Esophagus muscularis mucosa (tissue), 4 donors: ENCODE measurements around the gene GNA15. TPM values are rescaled to one million over a fixed set of nuclear protein-coding genes. Genes with fewer than 3 reads are reported as not detected.

Source experiments
- DNase-seq: peaks from one replicate; pipeline ENCODE4 v3.0.0-alpha.2; 2017; ENCODE audit errors: extremely low spot score
- H3K27ac ChIP-seq, 4 donors: fragments of 200-600 bp; sonication (generic); replicated peaks in 1 of 4; 1 replicate in 3 of 4; 2 replicates in 1 of 4; pipeline ENCODE4 v1.5.1; 2016 to 2019; ENCODE audit warnings: mild to moderate bottlenecking in 1 of 4
- H3K27me3 ChIP-seq, 4 donors: fragments of 200-600 bp; sonication (generic); one replicate each; pipeline versions ENCODE4 v1.5.1 to v1.6.0; 2016 to 2019
- H3K36me3 ChIP-seq, 4 donors: fragments of 200-600 bp; sonication (generic); one replicate each; pipeline ENCODE4 v1.5.1; 2016 to 2019
- H3K4me1 ChIP-seq, 4 donors: fragments of 200-600 bp; sonication (generic); one replicate each; pipeline ENCODE4 v1.5.1; 2016 to 2019
- H3K4me3 ChIP-seq, 4 donors: fragments of 200-600 bp; sonication (generic); 1 replicate in 2 of 4; 2 replicates in 2 of 4; pipeline ENCODE4 v1.5.1; 2016 to 2019; ENCODE audit warnings: mild to moderate bottlenecking in 4 of 4, moderate library complexity in 1 of 4
- H3K9me3 ChIP-seq, 4 donors: fragments of 200-600 bp; sonication (generic); 1 replicate in 3 of 4; 2 replicates in 1 of 4; pipeline ENCODE4 v1.5.1; 2016 to 2019
- EP300 ChIP-seq: sonication (generic); formaldehyde crosslinking; IDR thresholded peaks from one replicate; pipeline ENCODE4 v1.6.1; 2017; ENCODE audit warnings: antibody characterized with exemption
- POLR2A ChIP-seq: fragments of 450-650 bp; IDR thresholded peaks from one replicate; pipeline ENCODE4 v1.6.1; 2017; ENCODE audit warnings: antibody characterized with exemption, moderate library complexity, mild to moderate bottlenecking, low read depth
- POLR2AphosphoS5 ChIP-seq, 2 donors: sonication (generic); formaldehyde crosslinking; IDR thresholded peaks; one replicate each; pipeline ENCODE4 v1.6.1; 2017; ENCODE audit warnings: antibody characterized with exemption in 2 of 2
- WGBS: methylation state at CpG from one replicate; pipeline ENCODE4 v1.1.5; 2018; 5-methylcytosine and 5-hydroxymethylcytosine counted together
- intact Hi-C: fragments of 100-400 bp; cut with DNase I; formaldehyde crosslinking; loops from one replicate; pipeline ENCODE4 v1.15.1; 2023
- total RNA-seq, 4 donors: library from RNA; depleted of rRNA; stranded (reverse); fragments of >200 nt; gene quantifications; one replicate each; pipeline versions ENCODE4 v1.1.0 to v1.2.1, GENCODE V29; 2016
- TF ChIP-seq, protein P1 (sequence below), 3 experiments: fragments of 200-600 bp in 2 of 3; fragments of 450-650 bp in 1 of 3; sonication (generic) in 2 of 3; IDR thresholded peaks; one replicate each; pipeline ENCODE4 v1.5.1; 2017 to 2019; ENCODE audit warnings: antibody characterized with exemption in 3 of 3, mild to moderate bottlenecking in 2 of 3, moderate library complexity in 1 of 3

The GNA15 gene
- total RNA-seq, 4 donors from 2014 or later = 4.3 to 13.8 (median 5.3) TPM

DNA sequence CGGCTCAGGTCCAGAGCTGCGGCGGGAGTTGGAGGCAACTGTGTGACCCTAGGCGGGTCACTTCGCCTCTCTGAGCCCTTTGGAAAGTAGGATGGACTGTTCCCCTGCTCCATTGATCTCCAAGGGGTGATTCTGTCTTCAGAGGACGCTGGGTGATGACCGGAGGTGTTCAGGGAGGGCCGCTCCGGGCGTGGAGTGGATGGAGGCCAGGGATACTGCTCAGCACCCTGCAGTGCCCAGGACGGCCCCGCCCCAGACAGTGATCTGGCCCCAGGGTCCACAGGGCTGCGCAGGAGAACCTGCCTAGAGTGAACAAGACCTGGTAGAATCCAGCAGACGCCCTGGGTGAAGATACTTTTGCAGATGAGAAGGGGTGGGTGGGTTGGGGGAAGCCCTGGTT is 56.9 kb downstream of the GNA15 start:
- WGBS = no CpG with 5 or more reads among the region's 14 CpGs
- TF ChIP-seq POLR2AphosphoS5 (IDR thresholded peaks at IDR 0.05) (no peak), POLR2A (no peak), EP300 (no peak)
- TF ChIP-seq, protein P1, sequence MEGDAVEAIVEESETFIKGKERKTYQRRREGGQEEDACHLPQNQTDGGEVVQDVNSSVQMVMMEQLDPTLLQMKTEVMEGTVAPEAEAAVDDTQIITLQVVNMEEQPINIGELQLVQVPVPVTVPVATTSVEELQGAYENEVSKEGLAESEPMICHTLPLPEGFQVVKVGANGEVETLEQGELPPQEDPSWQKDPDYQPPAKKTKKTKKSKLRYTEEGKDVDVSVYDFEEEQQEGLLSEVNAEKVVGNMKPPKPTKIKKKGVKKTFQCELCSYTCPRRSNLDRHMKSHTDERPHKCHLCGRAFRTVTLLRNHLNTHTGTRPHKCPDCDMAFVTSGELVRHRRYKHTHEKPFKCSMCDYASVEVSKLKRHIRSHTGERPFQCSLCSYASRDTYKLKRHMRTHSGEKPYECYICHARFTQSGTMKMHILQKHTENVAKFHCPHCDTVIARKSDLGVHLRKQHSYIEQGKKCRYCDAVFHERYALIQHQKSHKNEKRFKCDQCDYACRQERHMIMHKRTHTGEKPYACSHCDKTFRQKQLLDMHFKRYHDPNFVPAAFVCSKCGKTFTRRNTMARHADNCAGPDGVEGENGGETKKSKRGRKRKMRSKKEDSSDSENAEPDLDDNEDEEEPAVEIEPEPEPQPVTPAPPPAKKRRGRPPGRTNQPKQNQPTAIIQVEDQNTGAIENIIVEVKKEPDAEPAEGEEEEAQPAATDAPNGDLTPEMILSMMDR (IDR thresholded peaks at IDR 0.05) = no peak
- intact Hi-C loops = no loop called here
- Histone ChIP-seq H3K4me1 (peaks cover 3 to 26% (median 13%) of the 10 kb centered on the region in 4 donors), H3K4me3 (no peak overlapping the region), H3K9me3 (no peaks in the 10 kb centered on the region), H3K36me3 (peaks cover 0 to 60% (median 48%) of the 10 kb centered on the region in 4 donors), H3K27ac (no peak overlapping the region), H3K27me3 (no peaks in the 10 kb centered on the region)
- DNase-seq = no peak

DNA sequence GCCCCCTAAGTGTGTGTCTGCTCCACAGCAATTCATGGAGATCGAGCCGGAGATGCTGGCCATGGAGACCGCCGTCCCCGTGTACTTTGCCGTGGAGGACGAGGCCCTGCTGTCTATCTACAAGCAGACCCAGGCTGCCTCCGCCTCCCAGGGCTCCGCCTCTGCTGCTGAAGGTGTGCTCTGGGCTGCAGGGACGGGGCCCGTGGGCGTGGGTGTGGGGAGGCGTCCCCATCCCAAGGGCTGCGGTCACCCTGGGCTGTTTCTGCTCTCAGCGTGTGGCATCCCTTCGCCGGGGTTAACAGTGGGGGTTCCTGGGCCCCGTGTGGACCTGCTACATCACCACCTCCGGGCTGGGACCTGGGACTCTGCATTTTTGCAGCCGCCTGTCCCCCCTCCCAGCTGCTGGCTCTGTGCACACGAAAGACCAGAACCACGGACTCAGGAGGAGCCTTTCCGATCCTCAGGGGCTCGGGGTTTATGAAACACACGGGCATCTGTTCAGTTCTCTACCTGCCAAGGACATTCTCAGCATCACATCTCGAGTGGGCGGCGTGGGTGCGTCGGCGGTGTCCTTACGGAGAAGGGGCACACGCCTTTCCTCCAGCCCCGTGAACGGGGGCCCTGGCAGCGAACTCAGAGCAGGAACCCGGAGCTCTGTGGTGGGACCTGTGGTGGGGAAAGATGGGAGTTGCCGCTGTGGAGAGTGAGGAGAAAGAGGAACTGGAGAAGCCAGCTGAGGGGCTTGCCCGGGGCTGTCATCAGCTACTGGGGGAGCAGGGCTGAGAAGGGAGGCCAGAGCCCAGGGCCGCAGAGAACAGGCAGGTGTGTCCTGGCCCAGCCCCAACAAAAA is 57.6 kb downstream of the GNA15 start:
- peaks cover 0 to 18% (median 5%) of the 10 kb centered on the region in 4 donors for H3K4me1 ChIP-seq
- WGBS = 80% methylated on average over 11 of the region's 40 CpGs
- intact Hi-C loops = no loop called here
- H3K27ac ChIP-seq = no peak overlapping the region
- DNase-seq = no peak
- TF ChIP-seq, protein P1 (IDR thresholded peaks at IDR 0.05) = no peak
- no peak for TF ChIP-seq POLR2AphosphoS5 (IDR thresholded peaks at IDR 0.05)
- TF ChIP-seq EP300 = no peak
- TF ChIP-seq POLR2A = no peak
- no peaks in the 10 kb centered on the region for H3K9me3 ChIP-seq
- no peaks in the 10 kb centered on the region for H3K27me3 ChIP-seq
- H3K4me3 ChIP-seq = no peak overlapping the region
- peaks cover 0 to 55% (median 46%) of the 10 kb centered on the region in 4 donors for H3K36me3 ChIP-seq

DNA sequence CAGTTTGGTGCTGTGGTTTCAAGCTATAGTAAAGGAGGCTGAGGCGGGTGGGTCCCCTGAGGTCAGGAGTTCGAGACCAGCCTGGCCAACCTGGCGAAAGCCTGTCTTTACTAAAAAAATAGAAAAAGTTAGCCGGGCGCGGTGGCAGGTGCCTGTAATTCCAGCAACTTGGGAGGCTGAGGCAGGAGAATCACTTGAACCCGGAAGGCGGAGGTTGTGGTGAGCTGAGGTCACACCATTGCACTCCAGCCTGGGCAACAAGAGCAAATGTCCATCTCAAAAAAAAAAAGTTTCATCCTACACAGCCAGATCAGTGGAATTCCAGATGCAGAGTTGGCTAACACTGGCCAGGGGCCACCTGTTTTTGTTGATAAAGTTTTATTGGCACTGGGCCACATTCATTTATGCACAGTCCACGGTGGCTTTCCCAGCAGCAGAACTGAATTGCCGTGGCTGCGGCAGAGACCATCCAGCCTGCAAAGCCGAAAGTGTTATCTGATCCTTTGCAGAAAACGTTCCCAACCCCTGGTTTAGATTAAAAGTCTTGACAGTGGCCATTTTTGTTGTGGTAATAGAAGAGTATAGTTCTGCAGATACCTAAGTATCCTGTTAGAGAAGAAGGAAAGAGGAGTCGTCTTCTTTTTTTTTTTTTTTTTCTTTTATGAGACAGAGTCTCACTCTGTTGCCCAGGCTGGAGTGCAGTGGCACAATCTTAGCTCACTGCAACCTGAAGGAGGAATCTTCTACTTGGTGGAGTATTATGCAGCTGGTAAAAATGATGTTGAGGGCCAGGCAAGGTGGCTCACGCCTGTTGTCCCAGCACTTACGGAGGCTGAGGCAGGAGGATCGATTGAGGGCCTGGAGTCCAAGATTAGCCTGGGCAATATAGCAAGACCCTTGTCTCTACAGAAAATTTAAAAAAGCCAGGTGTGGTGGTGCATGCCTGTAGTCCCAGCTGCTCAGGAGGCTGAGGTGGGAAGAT is 58.6 kb downstream of the GNA15 start:
- no peak for DNase-seq
- H3K27me3 ChIP-seq = no peaks in the 10 kb centered on the region
- peaks cover 0 to 58% (median 43%) of the 10 kb centered on the region in 4 donors for H3K36me3 ChIP-seq
- intact Hi-C loops = no loop called here
- no peak overlapping the region for H3K27ac ChIP-seq
- WGBS = 89% methylated on average over 17 of the region's 17 CpGs
- H3K4me3 ChIP-seq = no peak overlapping the region
- no peaks in the 10 kb centered on the region for H3K9me3 ChIP-seq
- TF ChIP-seq POLR2AphosphoS5 (IDR thresholded peaks at IDR 0.05) (no peak), EP300 (no peak), POLR2A (no peak)
- TF ChIP-seq, protein P1 (IDR thresholded peaks at IDR 0.05) = no peak
- H3K4me1 ChIP-seq = peaks cover 0 to 9% (median 3%) of the 10 kb centered on the region in 4 donors

DNA sequence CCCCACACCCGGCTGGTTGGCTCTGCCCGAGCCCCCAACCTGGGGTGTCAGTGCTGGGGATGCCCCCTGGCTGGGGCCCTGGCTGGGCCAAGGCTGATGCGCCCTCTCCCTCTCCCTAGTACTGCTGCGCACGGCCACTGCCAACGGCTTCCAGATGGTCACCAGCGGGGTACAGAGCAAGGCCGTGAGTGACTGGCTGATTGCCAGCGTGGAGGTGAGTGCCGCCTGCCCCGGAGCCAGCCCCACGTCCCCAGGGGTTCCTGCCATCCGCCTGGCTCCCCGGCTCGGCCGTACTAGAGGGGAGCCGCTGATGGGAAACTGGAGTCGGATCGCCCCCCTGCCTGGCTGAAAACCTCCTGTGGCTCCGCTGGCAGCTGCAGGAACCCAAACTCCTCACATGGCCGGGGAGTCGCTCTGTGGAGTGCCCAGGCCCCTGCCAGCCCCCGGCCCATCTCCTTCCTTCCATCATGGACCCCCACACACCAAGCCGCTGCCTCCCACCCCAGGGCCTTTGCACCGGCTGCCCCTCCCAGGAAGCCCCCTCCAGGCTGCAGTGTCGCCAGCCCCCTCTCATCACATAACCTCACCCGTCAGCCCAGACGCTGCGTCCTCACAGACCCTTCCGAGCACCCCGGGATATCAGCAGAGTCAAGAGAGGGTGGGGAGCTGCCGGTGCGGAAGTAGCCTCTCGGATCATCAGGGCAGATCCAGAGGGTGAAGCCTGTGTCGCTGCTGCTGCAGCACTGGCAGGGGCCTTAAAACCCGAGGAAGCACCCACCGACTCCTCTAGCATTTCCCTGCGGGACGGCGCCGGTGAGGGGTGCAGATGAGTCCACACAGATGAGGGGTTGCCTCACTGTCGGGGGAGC is 60.5 kb downstream of the GNA15 start:
- H3K27me3 ChIP-seq = no peaks in the 10 kb centered on the region
- H3K4me3 ChIP-seq = no peak overlapping the region
- H3K4me1 ChIP-seq = no peaks in the 10 kb centered on the region
- intact Hi-C loops = no loop called here
- H3K27ac ChIP-seq = no peak overlapping the region
- WGBS = 84% methylated on average over 11 of the region's 42 CpGs
- no peak for DNase-seq
- no peaks in the 10 kb centered on the region for H3K9me3 ChIP-seq
- peaks cover 0 to 70% (median 50%) of the 10 kb centered on the region in 4 donors for H3K36me3 ChIP-seq
- TF ChIP-seq EP300 (no peak), POLR2AphosphoS5 (IDR thresholded peaks at IDR 0.05) (no peak), POLR2A (no peak)
- TF ChIP-seq, protein P1 (IDR thresholded peaks at IDR 0.05) = no peak
